HG03066 (cell line): Measurements from ENCODE around the gene CENPM.
"Not testable (repeated sequence)": the region's sequence is repeated elsewhere in the genome, so short reads cannot be mapped to it uniquely, and the experiment has no call there.

Experiments
- ATAC-seq: cut with Tn5 transposase; IDR thresholded peaks from one replicate; pipeline ENCODE4 v1.9.1; 2021; ENCODE audit warnings: low read depth; ENCODE audit not compliant: unreplicated experiment

CENPM gene

DNA sequence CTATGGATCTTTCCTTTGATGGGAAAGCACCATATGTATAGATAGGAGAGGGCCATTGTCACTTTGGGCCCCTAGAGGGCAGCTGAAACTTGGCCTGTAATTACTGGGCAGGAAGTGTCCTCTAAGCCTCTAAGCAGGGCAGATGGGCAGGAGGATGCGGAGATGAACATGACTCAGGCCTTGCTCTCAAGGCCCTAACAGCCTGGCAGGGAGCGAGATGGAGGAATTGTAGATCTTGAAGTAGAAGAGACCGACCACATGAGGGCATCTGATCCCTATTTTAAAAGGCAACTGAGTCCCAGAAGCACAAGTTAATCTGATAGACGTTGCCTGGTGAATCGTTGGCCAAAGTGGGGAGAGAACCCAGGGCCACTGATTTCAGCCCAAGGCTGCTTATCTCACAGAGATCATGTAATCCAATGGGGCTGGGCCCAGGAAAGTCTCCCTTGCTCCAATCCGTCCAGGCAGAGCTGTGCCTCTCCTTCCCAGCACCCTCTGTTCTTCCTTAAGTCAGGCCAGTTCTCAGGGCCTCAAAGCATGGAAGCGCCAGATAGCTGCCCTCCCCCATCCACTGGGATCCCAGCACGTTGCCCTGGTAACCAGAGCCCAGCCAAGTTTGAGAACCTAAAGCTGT, 19.8 kb upstream of the CENPM start:
- ATAC-seq, result no peak

- ATAC-seq, result no peak
Observed at GRCh38 chr22:41966225-41966606, 19.3 kb upstream of the CENPM start.

GRCh38 chr22:41964112-41964491, 17.1 kb upstream of the CENPM start:
- no peak for ATAC-seq

DNA sequence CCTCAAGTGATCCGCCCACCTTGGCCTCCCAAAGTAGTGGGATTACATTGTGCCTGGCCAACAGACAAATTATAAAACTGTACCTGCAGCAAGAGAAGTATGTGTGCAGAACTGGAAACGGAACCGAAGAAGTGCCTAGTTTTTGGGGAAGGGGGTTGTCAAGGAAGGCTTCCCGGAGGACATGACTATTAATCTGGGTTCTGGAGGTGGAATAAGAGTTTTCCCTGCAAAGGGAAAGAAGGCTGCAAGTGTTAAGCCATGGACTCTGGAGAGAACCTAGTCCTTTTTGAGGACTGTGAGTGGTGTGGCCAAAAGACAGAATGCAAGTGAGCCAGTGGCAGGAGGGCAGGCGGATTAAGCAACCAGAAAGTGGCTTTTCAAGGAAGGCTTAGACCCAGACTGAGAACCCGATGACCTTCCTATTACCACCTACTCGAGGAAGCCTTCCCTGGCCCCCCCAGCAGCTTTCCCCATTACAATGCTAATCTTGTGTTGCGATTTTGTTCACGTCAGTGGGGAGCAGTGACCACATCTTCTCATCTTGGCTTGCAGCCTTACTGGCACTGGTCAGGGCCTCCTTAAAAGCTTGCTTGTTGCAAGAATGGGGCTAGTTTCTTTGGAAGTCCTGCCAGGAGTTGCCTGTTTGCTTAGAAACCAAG, 16.6 kb upstream of the CENPM start:
- no peak for ATAC-seq

DNA sequence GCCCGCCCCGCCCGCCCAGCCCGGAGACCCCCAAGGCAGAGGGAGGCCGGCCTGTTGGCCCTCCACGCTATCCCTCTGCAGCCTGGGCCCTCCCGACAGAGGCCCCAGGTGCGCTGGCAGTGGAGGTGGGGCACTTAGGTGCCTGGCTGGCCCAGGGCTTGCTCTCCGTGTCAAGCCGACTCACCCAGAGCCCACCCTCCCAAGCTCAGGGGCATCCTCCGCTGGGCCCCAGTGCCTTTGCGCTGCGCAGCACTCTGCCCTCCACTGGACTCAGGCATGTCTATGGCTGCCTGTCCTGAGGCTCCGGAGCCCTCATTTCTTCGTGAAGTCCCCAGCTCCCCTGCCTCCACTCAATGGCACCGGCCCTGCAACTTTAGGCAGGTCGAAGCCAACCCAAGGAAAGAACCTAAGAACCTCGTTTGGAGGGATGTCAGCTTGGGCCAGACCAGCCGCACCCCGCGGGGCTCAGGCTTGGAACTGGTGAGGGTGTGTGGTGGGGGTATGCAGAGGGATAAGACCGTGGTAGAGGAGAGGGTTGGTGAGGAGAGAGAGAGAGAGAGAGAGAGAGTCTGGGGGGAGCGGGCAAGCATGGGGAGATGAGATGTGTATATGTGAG, 11.1 kb upstream of the CENPM start:
- ATAC-seq, result no peak

GRCh38 chr22:41952713-41953112, 5.8 kb upstream of the CENPM start:
- no peak for ATAC-seq

DNA sequence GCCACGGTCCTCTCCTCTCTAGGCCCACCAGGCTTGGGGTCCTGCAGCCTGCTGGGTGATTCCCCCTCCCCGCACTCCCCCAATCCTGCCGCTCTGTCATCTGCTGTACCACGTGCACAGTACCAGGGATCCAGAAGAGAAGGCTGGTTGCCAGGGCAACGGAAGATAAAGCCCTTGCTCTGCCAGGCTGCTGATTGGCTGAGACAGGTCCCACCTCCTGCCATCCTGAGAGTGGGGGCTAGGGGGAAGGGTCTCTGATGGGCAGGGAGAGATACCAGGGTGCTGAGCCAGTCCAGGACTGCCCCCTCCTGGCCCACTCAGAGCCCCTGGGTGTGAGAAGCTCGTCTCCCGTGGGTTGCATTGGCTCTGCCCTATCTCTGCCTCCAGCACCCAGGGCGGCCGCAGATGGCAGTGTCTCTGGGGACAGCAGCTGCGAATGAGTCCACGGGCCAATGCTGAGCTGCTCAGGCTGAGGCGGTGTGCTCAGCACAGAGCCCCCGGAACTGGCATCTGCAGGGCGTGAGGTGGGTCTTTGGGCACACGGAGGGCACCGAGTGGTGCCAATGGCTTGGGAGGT, 5.0 kb upstream of the CENPM start, which contains the start of gene SMIM45:
TSS of gene SMIM45 (plus strand) at position 253 of the 577 bp plus-strand sequence.
- no peak for ATAC-seq

DNA sequence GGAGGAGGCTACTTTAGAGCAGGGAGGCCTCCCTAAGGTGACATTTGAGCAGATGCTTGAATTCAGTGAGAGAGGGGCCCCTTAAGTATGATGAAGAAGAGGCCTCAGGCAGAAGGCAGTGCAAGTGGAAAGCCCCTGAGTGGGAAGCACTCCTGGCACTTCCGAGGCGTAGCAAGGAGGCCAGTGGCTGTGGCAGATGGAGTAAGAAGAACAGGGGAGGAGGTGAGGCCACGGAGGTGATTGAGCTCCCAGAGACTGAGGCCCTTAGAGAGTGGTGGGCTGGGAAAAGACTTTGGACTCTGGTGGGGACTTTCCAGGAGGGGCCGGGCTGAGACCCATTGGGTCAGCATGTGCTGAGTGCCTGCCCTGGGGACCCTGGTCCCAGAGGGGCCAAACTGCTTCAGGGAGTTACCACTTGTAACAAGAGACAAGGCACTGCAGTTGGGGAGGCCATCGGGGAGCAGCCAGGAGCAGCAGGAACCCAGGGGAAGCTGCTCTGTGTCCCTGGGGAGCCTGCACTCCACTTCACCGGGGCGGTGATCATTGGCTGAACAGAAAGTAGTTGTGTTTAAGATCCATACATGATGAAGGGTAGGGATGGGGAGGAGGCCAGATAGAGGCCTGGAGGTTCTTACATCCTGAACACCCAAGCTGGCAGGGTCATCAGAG, 2.5 kb upstream of the CENPM start:
- ATAC-seq, result no peak

GRCh38 chr22:41948928-41949296, 2.0 kb upstream of the CENPM start:
- not testable (repeated sequence) for ATAC-seq

DNA sequence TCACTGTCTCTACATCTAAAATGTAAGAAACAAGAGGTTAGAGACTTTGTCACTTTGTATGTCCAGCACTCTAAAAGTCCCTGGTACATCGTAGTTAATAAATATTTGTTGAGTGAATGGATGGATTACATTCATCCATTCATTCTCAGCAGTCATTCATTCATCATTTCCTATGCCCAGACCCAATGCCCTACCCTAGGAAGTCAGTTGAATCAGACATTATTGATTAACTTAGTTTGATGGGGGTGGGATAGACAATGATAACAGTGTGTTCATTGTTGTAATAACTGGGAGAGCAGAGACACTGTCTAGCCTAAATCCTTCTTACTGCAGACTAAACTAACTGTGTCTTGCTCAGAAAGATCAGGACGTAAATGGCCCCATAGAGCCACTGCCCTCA, 1.2 kb upstream of the CENPM start:
- ATAC-seq, result no peak

DNA sequence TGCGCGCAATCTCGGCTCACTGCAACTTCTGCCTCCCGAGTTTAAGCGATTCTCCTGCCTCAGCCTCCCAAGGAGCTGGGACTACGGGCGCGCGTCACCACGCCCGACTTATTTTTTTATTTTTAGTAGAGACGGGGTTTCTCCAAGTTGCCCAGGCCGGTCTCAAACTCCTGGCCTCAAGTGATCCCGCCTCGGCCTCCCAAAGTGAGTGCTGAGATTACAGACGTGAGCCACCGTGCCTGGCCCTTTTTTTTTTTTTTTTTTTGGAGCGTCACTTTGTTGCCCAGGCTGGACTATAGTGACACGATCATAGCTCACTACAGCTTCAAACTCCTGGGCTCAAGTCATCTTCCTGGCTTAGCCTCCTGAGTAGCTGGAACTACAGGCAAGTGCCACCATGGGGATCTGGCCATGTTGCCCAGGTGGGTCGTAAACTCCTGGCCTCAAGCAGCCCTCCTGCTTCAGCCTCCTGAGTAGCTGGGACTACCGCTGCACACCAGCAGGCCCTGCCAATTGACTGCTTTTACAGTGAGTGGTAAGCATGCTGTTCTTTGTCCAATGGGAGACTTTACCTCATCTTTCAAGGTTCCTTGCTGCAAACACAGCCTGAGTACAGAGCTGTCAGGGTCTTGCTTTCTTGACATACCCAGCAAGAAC, 600 bp upstream of the CENPM start:
- no peak for ATAC-seq

GRCh38 chr22:41943661-41944209, 3.2 kb downstream of the CENPM start:
- ATAC-seq, result no peak

- ATAC-seq, result peak; percentile 37
Observed at GRCh38 chr22:41940832-41941765, 5.9 kb downstream of the CENPM start.

GRCh38 chr22:41939981-41940831, 6.7 kb downstream of the CENPM start:
- peak; percentile 59 for ATAC-seq

GRCh38 chr22:41936894-41937169, 10.1 kb downstream of the CENPM start:
- no peak for ATAC-seq

- ATAC-seq, result no peak
Observed at GRCh38 chr22:41935509-41935908, 11.4 kb downstream of the CENPM start.

- ATAC-seq, result no peak
Observed at GRCh38 chr22:41935015-41935351, 12.0 kb downstream of the CENPM start.

DNA sequence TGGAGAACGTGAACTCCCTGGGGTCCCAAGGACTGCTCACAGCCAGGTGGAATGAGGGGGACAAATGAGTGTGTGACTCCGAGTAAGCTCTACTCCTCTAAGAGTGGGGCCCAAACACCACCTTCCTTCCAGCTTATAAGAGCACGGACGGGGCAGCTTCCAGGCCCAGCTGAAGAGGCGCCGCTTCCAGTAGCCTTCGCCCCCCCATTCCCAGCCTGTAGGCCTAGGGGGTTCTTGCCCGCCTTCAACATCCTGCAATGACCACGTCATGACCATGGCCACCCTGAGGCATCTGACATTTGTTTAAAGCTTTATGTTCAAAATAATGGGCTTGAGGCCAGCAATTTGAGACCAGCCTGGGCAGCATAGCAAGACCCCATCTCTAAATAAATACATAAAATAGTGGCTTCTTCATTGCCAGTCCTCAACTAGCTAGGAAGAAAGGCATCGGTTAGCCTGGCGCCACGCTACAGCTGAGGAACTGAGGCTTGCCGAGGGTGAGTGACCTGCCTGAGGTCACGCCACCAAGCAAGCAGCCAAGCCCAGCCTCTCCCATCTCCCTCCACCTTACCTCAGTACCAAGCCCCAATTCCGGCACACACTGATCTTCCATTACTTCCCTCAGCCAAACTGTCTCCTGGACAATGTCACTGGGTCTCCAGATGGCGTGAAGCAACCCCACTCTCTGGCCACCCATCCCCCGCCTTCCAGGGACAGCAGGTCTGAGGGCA, 12.5 kb downstream of the CENPM start:
- ATAC-seq, result no peak
